ENCODE data around the gene GPR17.

Gene GPR17

GRCh38 chr2:127630096-127630863 is 15.7 kb upstream of the GPR17 start:
- DNase-seq (ENCODE audit: low read depth, low spot score), result no peak

- no peak for DNase-seq (ENCODE audit: low read depth, low spot score)
Measured at GRCh38 chr2:127630864-127631540, 15.0 kb upstream of the GPR17 start.

DNA sequence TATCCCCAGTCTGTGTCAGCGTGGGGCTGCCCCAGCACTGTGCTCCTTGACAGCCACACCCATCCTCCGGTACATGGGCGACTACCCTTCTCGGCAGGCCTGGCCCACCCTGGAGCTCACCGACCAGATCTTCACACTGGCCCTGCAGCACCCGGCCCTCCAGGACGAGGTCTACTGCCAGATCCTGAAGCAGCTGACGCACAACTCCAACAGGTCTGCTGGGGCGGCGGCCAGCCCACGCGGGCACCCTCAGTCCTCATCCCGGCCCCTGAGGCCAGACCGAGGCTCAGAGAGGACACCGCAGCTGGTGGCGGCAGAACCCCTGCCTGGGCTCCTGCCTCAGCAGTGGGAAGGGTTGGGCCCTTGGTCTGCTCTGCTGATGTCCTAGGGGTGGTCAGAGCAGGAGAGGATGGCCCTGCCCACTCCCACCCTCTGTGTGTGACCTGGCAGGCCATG is 14.4 kb upstream of the GPR17 start:
- no peak for DNase-seq (ENCODE audit: low read depth, low spot score)

GRCh38 chr2:127631997-127632581 is 13.9 kb upstream of the GPR17 start:
- DNase-seq (ENCODE audit: low read depth, low spot score), result no peak

GRCh38 chr2:127632592-127633489 is 13.1 kb upstream of the GPR17 start:
- no peak for DNase-seq (ENCODE audit: low read depth, low spot score)

GRCh38 chr2:127633556-127634065 is 12.3 kb upstream of the GPR17 start:
- no peak for DNase-seq (ENCODE audit: low read depth, low spot score)

DNA sequence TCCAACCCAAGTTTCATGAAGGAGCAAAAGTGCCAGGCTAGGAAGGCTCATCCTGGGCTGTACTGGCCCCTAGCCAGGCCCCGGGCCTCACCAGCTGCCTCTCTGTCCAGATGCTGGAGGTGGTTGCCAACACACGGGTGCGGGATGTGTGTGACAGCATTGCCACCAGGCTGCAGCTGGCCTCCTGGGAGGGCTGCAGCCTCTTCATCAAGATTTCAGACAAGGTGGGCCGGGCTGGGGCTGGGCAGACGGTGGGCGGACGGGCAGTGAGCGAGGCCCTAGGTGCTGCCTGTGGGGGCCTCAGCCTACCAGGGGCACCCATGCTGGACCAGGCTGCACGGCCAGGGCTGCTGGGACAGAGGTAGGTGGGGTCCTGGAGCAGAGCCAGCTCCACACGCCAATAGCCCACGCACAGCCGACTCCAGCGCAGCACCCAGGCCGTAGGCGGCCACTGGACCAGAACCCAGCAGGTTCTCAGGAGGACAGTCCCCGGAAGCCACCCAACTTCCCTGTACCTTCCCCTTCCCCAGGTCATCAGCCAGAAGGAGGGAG is 11.8 kb upstream of the GPR17 start:
- no peak for DNase-seq (ENCODE audit: low read depth, low spot score)

DNA sequence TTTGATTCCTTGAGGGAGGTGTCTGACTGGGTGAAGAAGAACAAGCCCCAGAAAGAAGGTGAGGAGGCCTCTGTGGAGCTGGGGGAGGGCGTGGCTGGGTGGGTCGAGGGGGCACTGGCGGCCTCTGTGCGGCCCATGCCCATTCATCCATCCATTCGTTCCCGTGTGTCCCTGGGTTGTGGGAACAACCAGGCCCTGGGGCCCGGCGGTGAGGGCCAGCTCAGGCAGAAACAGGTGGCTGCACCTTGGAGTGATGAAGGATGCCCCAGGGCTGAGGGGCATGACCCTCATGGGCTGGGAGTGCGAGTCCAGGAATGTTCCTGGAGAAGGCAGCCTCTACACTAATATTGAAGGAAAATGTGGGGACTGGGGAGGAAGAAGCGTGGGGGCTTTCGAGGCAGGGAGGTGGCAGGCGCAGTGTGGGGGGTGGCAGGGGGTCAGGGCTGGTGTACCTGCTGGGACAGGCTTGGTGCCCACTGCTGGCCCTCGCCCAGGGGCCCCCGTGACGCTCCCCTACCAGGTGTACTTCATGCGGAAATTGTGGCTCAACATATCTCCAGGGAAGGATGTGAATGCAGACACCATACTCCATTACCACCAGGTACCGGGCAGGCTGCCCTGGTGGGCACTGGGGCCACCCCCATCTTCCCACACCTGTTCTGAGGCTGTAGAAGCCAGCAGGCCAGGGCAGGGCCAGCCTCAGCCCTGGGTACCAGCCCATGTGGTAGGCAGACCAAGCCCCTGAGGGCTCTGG is 11.2 kb upstream of the GPR17 start:
- no peak for DNase-seq (ENCODE audit: low read depth, low spot score)

DNA sequence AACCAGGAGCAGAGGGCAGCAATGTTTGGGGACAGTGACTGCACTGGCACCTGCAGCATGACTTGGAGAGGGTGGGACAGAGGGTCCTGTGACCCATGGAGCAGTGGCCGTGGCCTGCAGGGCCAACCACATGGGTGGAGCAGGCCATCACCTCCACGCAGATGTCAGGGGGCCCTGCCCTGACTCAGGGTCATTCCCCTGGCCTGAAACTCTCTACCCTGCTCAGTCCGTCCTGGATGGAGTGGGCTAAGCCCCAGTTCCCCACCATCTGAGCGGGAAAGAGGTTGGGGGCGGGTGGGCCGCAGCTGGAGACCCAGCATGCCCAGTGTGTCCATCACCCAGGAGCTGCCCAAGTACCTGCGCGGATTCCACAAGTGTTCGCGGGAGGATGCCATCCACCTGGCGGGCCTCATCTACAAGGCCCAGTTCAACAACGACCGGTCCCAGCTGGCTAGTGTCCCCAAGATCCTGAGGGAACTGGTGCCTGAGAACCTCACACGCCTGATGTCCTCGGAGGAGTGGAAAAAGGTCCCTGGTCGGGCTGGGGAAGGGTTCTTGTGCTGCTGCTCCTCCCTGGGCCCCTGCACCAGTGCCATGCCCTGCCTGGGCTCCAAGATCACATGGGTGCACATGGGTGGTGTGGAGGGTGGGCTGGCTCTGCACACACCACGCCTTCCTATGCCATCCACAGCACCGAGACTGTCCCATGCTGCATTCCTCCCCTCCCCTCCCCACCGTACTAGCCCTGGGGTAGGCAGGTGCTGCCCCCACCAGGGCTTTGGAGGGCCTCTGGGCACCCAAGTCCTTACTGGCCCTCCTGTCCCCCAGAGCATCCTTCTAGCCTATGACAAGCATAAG is 10.3 kb upstream of the GPR17 start:
- DNase-seq (ENCODE audit: low read depth, low spot score), result no peak

- no peak for DNase-seq (ENCODE audit: low read depth, low spot score)
Measured at GRCh38 chr2:127636248-127637235, 9.4 kb upstream of the GPR17 start.

DNA sequence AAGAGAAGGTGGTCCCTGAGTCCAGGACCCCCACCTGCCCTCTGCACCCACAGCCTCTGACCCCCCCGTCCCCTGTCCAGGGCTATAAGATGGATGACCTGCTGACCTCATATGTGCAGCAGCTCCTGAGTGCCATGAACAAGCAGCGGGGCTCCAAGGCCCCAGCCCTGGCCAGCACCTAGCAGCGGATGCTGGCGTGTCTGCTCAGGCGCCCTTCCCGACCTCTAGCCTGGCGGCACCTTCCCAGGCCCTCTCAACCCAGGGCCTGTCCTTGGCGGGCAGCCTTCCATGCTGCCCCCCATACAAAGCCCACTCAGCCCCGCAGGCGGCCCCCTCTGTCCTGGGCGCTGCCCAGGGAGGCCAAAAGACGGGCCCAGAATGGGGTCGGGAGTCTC is 8.7 kb upstream of the GPR17 start:
- no peak for DNase-seq (ENCODE audit: low read depth, low spot score)

- DNase-seq (ENCODE audit: low read depth, low spot score), result no peak
Measured at GRCh38 chr2:127637725-127638252, 8.2 kb upstream of the GPR17 start.

- DNase-seq (ENCODE audit: low read depth, low spot score), result no peak
Measured at GRCh38 chr2:127638361-127639110, 7.4 kb upstream of the GPR17 start.

DNA sequence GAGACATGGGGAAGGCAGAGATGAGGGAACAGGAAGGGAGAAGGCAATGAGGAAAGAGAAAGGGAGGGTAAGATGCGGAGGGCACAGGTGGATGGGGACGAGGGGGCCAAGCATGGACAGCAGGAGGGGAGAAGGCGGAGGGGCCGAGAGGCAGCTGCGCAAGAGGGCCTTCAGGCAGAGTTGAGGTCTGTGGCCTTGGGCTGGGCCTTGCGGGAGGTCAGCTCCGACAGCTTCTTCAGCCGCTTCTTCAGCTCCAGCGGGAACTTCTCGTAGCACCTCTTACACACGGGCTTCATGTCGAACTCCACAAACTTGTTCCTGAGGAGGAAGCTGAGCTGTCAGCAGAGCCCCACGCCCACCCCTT is 6.9 kb upstream of the GPR17 start:
- DNase-seq (ENCODE audit: low read depth, low spot score), result no peak

DNA sequence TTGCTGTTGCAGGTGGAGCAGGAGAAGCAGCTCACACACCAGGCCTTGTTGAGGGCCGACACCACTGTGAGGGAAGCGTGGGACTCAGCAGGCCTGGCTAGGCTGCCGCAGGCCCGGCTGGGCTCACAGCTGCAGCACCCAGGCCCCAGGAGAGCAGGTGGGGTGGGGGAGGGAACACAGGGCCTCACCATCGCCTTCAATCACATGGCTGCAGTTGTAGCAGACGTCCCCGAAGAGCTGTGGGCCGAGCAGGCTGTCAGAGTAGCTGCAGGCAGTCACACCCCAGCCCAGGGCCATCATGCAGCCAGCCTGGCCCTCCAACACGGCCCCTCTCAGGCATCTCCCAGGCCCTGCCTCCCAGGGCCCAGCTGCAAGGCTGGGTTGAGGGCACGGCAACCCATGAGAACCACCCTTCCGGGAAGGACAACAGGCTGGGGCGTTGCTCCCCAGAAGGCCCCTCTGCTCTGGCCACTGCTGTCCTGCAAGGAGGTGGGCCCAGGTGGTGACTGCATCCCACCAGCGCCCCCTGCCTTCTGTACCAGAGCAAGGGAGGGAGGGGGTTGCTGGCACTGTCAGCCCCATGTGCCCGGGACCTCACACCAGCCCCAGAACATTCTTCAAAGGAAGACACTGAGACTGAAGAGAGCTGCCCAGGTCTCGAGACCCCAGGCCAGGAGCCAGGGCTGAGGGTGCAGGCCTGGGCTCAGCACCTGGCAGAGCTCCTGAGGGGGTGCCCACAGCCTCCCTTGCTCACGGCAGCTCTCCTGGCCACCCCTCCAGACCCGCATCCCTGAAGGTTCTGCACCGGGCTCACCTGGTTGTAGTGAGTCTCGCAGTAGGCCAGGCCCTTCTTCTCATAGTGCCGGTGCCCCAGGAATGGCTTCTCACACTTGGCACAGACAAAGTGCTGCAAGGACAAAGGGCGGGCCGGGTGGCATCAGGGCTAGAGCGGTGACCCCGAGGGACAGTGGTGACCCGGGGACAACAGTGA is 5.6 kb upstream of the GPR17 start:
- DNase-seq (ENCODE audit: low read depth, low spot score), result no peak

GRCh38 chr2:127641133-127641532 is 4.8 kb upstream of the GPR17 start:
- no peak for DNase-seq (ENCODE audit: low read depth, low spot score)
